Brain microvascular endothelial cell (primary cell): ENCODE measurements around the gene AUH.

Experiments
- DNase-seq: peaks from one replicate; pipeline ENCODE4 v3.0.0-alpha.2; 2020
- H3K27ac ChIP-seq: fragments of 250-450 bp; sonication (Bioruptor Pico); 2 replicates; pipeline ENCODE4 v1.5.1; 2020; ENCODE audit warnings: mild to moderate bottlenecking, moderate library complexity
- H3K27me3 ChIP-seq: fragments of 250-450 bp; sonication (Bioruptor Pico); replicated peaks from 2 replicates; pipeline ENCODE4 v1.5.1; 2020; ENCODE audit warnings: mild to moderate bottlenecking
- H3K36me3 ChIP-seq: fragments of 250-450 bp; sonication (Bioruptor Pico); replicated peaks from 2 replicates; pipeline ENCODE4 v1.5.1; 2020; ENCODE audit warnings: mild to moderate bottlenecking
- H3K4me3 ChIP-seq: 2 replicates; pipeline ENCODE4 v1.5.1; 2011; ENCODE audit warnings: low read depth, mild to moderate bottlenecking, control low read depth, low read length, moderate library complexity
- CTCF ChIP-seq: IDR thresholded peaks from 2 replicates; pipeline ENCODE4 v1.5.1; 2011; ENCODE audit warnings: low read depth, mild to moderate bottlenecking, moderate library complexity, low read length, control low read depth, inconsistent platforms; ENCODE audit errors: missing control alignments
- in situ Hi-C: cut with HindIII; loops from 2 replicates; pipeline ENCODE4 v1.10.0; 2017; ENCODE audit warnings: low sequenced_read_pairs, low pct_ligation_motif_present

The AUH gene

GRCh38 chr9:91243029-91243428, 118.7 kb downstream of the AUH start:
- H3K27ac ChIP-seq: no peak overlapping the region
- DNase-seq: no peak
- no peak for TF ChIP-seq CTCF
- H3K4me3 ChIP-seq: no peak overlapping the region
- no peaks in the 10 kb centered on the region for H3K36me3 ChIP-seq
- in situ Hi-C loops: no loop called here
- H3K27me3 ChIP-seq: no peaks in the 10 kb centered on the region

GRCh38 chr9:91241909-91242308, 119.8 kb downstream of the AUH start:
- TF ChIP-seq CTCF: no peak
- Histone ChIP-seq H3K4me3 (no peak overlapping the region), H3K27ac (no peak overlapping the region), H3K36me3 (no peaks in the 10 kb centered on the region), H3K27me3 (no peaks in the 10 kb centered on the region)
- no peak for DNase-seq
- in situ Hi-C loops: no loop called here

GRCh38 chr9:91240596-91241165, 121.0 kb downstream of the AUH start:
- in situ Hi-C loops: no loop called here
- H3K27ac ChIP-seq: no peak overlapping the region
- no peak overlapping the region for H3K4me3 ChIP-seq
- TF ChIP-seq CTCF: no peak
- H3K36me3 ChIP-seq: no peaks in the 10 kb centered on the region
- H3K27me3 ChIP-seq: no peaks in the 10 kb centered on the region
- DNase-seq: no peak

GRCh38 chr9:91239367-91240111, 122.2 kb downstream of the AUH start:
- no peaks in the 10 kb centered on the region for H3K36me3 ChIP-seq
- no peak overlapping the region for H3K27ac ChIP-seq
- in situ Hi-C loops: no loop called here
- TF ChIP-seq CTCF: no peak
- no peak for DNase-seq
- no peak overlapping the region for H3K4me3 ChIP-seq
- H3K27me3 ChIP-seq: no peaks in the 10 kb centered on the region

- in situ Hi-C loops: no loop called here
- Histone ChIP-seq H3K27ac (no peak overlapping the region), H3K4me3 (no peak overlapping the region), H3K36me3 (no peaks in the 10 kb centered on the region), H3K27me3 (no peaks in the 10 kb centered on the region)
- DNase-seq: no peak
- TF ChIP-seq CTCF: no peak
Observed at GRCh38 chr9:91234523-91234922, 127.2 kb downstream of the AUH start.
